ENCODE measurements around the gene SERPINI1. TPM values are rescaled to one million over a fixed set of nuclear protein-coding genes. Genes with fewer than 3 reads are reported as not detected.

Gene SERPINI1, protein sequence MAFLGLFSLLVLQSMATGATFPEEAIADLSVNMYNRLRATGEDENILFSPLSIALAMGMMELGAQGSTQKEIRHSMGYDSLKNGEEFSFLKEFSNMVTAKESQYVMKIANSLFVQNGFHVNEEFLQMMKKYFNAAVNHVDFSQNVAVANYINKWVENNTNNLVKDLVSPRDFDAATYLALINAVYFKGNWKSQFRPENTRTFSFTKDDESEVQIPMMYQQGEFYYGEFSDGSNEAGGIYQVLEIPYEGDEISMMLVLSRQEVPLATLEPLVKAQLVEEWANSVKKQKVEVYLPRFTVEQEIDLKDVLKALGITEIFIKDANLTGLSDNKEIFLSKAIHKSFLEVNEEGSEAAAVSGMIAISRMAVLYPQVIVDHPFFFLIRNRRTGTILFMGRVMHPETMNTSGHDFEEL
- total RNA-seq = 10 to 100 TPM; 17.6 to 24.0 TPM
- polyA plus RNA-seq (ENCODE audit: insufficient read depth, low read depth, low replicate concordance) = 13.3 TPM
- long read RNA-seq, donor 1, transcript SERPINI1-202 (9 exons, 1,890 nt) = major isoform, 18 of 32 reads
- long read RNA-seq, donor 1, partial matches to known transcripts = 12 of 32 reads
- long read RNA-seq, donor 1, other reads (novel, unspliced or antisense) = 0 of 32 reads
- long read RNA-seq, donor 2, transcript SERPINI1-202 (9 exons, 1,890 nt) = major isoform, 5 of 6 reads
- long read RNA-seq, donor 2, partial matches to known transcripts = 0 of 6 reads
- long read RNA-seq, donor 2, other reads (novel, unspliced or antisense) = 0 of 6 reads

DNA sequence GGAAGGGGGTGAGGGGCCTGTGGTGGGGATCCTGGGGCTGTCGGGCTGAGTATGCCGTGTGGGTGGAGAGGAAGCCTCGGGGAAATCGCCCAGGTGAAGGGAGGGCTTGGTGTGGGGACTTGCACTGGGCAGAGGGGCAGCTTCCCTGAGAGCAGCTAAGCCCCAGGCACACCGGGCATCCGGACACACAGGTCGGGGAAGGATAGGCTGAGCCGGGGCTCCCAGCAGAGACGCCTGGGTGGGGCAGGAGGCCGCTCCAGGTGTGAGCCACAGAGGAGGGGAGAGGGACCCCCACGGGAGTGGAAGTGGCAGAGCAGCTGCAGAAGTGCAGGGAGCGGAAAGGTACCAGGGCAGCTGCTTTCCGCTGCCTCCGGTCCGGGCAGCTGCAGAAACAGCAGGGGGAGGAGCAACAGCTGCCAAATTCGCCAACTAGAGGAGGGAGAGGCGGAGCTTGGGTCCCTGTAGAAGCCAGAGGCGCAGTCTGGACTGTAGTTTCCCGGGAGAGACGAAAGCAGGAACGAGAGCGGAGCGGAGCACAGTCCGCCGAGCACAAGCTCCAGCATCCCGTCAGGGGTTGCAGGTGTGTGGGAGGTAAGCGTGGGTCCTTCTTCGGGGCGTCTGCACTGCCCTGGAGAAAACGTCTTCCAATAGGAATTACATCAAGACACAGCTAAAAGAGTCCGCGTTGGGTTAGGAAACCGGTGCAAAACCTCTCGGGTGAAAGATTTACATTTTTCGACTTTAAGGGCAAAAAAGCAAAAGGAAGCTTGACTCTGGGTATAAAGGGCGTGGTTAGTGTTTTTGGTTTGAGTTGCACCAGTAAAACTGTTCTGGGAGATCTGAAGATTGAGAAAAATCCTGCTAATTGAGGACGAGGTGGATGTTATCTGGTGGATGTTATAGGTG, at the start of gene SERPINI1:
SERPINI1 (plus strand) TSS at position 489 of the 906 bp plus-strand sequence. CDS start 53,408 bp downstream, outside the sequence.
- Histone ChIP-seq H3K27ac (peak within 1 kb of the TSS; percentile 75 to 87), H3K9me3 (no peaks in the 10 kb centered on the region), H3K36me3 (ENCODE audit: low read depth, missing control alignments) (no peaks in the 10 kb centered on the region), H3K27me3 (no peaks in the 10 kb centered on the region), H3K4me1 (no peaks in the 10 kb centered on the region), H3K4me3 (peak within 1 kb of the TSS; percentile 93 to 97)
- TF ChIP-seq, protein P1, sequence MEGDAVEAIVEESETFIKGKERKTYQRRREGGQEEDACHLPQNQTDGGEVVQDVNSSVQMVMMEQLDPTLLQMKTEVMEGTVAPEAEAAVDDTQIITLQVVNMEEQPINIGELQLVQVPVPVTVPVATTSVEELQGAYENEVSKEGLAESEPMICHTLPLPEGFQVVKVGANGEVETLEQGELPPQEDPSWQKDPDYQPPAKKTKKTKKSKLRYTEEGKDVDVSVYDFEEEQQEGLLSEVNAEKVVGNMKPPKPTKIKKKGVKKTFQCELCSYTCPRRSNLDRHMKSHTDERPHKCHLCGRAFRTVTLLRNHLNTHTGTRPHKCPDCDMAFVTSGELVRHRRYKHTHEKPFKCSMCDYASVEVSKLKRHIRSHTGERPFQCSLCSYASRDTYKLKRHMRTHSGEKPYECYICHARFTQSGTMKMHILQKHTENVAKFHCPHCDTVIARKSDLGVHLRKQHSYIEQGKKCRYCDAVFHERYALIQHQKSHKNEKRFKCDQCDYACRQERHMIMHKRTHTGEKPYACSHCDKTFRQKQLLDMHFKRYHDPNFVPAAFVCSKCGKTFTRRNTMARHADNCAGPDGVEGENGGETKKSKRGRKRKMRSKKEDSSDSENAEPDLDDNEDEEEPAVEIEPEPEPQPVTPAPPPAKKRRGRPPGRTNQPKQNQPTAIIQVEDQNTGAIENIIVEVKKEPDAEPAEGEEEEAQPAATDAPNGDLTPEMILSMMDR (IDR thresholded peaks at IDR 0.05) = no peak
- TF ChIP-seq POLR2A (IDR thresholded peaks at IDR 0.05) = no peak
- intact Hi-C loops (cut with DNase I; ENCODE audit: low total_unique reads) = no loop called here
- peak; percentile 95 for DNase-seq
- WGBS, 2 donors = 0 to 1% methylated on average over 26 to 37 of the region's 37 CpGs

DNA sequence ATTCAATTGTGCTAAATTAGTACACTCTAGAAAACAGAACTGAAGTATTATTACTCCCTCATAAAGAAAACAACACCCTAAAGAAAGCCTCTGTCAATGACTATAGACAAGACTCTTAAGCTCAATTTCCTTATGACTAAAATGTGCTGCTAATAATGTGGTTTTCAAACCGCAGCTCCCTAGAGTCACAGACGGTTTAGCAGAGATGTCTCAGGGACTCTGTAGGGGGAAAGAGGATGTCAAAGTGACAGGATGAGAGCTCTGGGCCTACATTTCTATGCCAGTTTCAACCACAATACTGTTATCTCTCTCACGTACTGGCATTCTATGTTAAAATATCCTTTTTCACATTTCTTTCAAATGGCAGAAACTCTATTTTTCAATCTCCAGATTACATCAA, 44.2 kb upstream of the SERPINI1 start:
- H3K36me3 ChIP-seq (ENCODE audit: low read depth, missing control alignments) = no peaks in the 10 kb centered on the region
- TF ChIP-seq, protein P1 (IDR thresholded peaks at IDR 0.05) = no peak
- TF ChIP-seq POLR2A (IDR thresholded peaks at IDR 0.05) = no peak
- H3K27me3 ChIP-seq = no peaks in the 10 kb centered on the region
- intact Hi-C loops (cut with DNase I; ENCODE audit: low total_unique reads) = no loop called here
- H3K4me1 ChIP-seq = no peaks in the 10 kb centered on the region
- no peak for DNase-seq
- H3K4me3 ChIP-seq = no peak overlapping the region
- H3K9me3 ChIP-seq = no peaks in the 10 kb centered on the region
- WGBS, 2 donors = 63 to 76% methylated on average over 3 of the region's 3 CpGs
- no peak overlapping the region for H3K27ac ChIP-seq

DNA sequence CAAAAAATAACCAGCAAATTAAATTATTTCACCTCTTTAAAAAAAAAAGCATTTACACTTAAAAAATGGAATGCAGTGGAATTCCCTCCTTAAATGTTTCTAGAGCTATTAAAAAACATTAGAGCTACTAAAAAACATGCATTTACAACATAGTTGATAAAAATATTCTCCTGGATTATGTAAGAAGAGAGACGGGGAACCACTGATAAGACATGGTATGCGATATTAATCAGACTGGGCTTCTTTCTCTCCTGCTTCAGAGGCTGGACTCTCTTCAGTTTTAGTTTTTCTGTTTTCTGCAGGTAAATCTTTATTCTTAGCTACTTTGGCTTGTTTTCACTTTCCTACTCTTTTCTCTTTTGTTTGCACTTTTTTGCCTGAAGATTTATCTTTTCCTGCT, 41.4 kb upstream of the SERPINI1 start:
- 90 to 92% methylated on average over 2 of the region's 2 CpGs for WGBS, 2 donors
- Histone ChIP-seq H3K36me3 (ENCODE audit: low read depth, missing control alignments) (no peaks in the 10 kb centered on the region), H3K4me3 (no peak overlapping the region), H3K27ac (no peak overlapping the region), H3K9me3 (no peaks in the 10 kb centered on the region), H3K4me1 (no peaks in the 10 kb centered on the region), H3K27me3 (no peaks in the 10 kb centered on the region)
- intact Hi-C loops (cut with DNase I; ENCODE audit: low total_unique reads) = no loop called here
- TF ChIP-seq POLR2A (IDR thresholded peaks at IDR 0.05) = no peak
- TF ChIP-seq, protein P1 (IDR thresholded peaks at IDR 0.05) = no peak
- no peak for DNase-seq

DNA sequence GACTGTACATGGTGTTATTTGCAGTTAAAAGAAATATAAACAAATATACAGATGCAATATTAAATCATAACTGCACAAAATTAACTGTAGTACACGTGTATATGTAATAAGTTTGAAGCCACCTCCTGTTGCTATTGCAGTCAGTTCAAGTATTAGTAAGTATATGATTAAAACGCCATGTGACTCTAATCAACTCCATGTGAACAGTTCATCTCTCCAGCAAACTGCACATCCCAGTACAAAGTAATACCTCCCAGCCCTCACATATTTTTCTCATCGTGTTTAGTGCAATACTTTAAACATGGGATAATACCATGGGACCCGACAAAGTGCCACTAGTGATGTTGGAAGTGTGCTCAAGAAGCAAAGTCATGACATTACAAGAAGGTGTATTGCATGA, 35.5 kb upstream of the SERPINI1 start:
- DNase-seq = no peak
- Histone ChIP-seq H3K4me1 (no peaks in the 10 kb centered on the region), H3K27me3 (no peaks in the 10 kb centered on the region), H3K9me3 (no peaks in the 10 kb centered on the region), H3K4me3 (no peak overlapping the region), H3K36me3 (ENCODE audit: low read depth, missing control alignments) (no peaks in the 10 kb centered on the region), H3K27ac (no peak overlapping the region)
- 90 to 92% methylated on average over 4 of the region's 4 CpGs for WGBS, 2 donors
- no peak for TF ChIP-seq POLR2A (IDR thresholded peaks at IDR 0.05)
- TF ChIP-seq, protein P1 (IDR thresholded peaks at IDR 0.05) = no peak
- intact Hi-C loops (cut with DNase I; ENCODE audit: low total_unique reads) = no loop called here

Measured in testis (tissue), 5 donors.